Retinal pigment epithelial cell (primary cell): ENCODE data around the gene RSPH3.
A peak's percentile ranks its signal among the peaks of the same experiment; 100 is the strongest.

ENCODE experiments used
- DNase-seq: peaks from one replicate; pipeline ENCODE4 v3.0.0-alpha.2; 2010; ENCODE audit warnings: low read depth
- H3K4me3 ChIP-seq: 2 replicates; pipeline ENCODE4 v1.5.1; 2011; ENCODE audit warnings: mild to moderate bottlenecking, low read length, control low read depth, moderate library complexity
- TF ChIP-seq, protein P1 (sequence below): conservative IDR thresholded peaks from 2 replicates; pipeline ENCODE4 v1.5.1; 2011; ENCODE audit warnings: low read depth, low read length, control low read depth, inconsistent platforms

Gene RSPH3

DNA sequence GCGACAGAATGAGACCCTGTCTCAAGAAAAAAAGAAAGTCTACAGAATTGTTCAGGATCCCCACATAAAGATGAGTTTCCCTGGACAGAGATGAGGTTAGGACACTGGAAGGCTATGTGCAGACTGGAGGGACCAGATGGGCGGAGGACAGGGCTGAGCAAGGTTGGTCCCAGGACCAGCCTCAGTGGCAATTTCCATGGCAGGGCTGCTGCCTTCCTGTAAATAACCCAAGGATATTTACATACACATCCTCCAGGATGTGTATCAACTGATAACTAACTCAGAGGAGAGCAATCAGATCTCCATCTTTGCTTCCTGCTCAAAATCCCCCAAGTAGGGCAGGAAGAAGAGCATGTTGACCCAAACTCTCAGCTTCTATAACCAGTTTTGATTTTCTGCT lies 58.8 kb downstream of the RSPH3 start:
- no peak overlapping the region for H3K4me3 ChIP-seq
- TF ChIP-seq, protein P1, sequence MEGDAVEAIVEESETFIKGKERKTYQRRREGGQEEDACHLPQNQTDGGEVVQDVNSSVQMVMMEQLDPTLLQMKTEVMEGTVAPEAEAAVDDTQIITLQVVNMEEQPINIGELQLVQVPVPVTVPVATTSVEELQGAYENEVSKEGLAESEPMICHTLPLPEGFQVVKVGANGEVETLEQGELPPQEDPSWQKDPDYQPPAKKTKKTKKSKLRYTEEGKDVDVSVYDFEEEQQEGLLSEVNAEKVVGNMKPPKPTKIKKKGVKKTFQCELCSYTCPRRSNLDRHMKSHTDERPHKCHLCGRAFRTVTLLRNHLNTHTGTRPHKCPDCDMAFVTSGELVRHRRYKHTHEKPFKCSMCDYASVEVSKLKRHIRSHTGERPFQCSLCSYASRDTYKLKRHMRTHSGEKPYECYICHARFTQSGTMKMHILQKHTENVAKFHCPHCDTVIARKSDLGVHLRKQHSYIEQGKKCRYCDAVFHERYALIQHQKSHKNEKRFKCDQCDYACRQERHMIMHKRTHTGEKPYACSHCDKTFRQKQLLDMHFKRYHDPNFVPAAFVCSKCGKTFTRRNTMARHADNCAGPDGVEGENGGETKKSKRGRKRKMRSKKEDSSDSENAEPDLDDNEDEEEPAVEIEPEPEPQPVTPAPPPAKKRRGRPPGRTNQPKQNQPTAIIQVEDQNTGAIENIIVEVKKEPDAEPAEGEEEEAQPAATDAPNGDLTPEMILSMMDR = no peak
- DNase-seq = no peak

DNA sequence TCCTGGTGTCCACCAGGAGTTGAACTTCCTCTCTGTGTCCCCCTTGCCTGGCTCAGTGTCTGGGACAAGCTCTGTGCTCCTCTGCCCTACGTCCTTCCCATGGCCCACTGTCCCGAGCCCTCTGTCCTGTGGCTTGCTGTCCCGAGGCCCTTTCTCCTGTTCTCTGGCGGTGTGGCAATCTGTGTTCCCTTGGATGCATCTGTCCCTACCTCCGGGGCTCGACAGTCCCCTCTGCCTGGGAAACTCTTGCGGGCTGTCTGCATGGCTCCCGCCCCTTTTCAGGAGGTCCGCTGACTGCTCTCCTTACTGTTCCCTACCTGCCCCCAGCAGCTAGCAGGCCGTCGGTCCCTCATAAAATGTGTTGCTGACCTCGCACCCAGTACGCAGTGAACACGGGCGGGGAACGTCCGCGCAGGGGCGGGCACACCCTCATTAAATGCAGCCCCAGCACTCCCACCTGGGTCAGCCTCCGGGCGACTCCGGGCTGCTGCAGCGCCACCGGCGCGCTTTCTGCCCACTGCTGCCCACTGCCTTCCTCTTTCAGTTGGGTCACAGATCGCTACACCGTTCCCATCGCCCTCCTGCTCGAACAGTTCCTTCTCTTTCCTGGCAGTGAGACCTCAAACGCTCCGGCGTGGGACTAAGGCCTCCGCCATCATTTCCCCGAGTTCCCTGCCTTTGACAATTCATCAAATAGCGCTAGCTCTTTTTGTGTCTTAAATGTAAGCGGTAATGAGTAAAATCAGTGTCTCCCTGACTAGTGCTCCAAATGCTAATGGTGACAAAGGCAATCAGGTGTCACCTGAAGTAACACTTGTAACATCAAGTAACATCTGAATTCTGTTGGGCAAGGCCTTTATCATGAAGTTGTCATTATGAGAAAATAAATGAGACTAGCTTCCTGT lies 60.5 kb downstream of the RSPH3 start:
- TF ChIP-seq, protein P1 = no peak
- peak overlapping the region; percentile 28 for H3K4me3 ChIP-seq
- no peak for DNase-seq

DNA sequence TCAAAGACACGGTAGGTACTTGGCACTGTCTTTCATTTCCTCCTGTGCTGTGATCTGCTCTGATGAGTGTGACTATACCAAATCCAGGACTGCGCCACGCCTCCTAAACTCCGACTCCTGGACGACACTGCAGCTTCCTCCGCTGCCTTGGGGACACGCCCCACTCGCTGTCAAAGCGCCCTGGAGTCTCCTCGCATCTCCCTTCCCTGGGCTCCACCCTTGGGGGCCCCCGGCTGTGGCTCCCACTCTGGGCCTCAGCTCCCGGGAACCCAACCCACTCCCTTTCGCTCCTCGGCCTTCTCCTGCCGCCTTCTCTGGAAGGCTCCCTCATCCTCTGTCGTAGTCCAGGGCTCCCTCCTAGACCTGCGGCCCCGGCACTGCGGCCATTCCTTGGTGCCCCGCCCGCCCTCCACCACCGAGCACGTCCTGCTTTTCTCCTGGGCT lies 61.2 kb downstream of the RSPH3 start:
- no peak for DNase-seq
- TF ChIP-seq, protein P1 = no peak
- peak overlapping the region; percentile 28 for H3K4me3 ChIP-seq

DNA sequence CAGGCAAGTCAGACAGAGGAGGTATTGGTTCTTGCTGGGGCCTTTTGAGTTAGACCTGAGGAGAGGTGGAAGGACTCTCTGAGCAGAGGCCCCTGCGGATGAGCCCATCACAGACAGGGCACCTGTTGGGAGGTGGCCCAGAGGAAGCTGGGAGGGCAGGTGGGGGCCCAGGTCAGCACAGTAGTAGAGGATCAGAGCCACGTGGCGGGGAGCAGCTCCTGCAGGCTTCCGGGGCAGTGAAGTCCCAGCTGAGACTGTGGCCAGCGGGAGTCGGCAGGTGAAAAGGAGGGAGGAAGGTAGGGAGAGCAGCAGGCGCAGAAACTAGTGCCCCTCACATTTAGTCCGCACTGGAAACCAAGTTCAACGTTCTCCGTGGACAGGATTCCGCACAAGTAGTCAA lies 61.8 kb downstream of the RSPH3 start:
- TF ChIP-seq, protein P1 = no peak
- no peak overlapping the region for H3K4me3 ChIP-seq
- DNase-seq = no peak

DNA sequence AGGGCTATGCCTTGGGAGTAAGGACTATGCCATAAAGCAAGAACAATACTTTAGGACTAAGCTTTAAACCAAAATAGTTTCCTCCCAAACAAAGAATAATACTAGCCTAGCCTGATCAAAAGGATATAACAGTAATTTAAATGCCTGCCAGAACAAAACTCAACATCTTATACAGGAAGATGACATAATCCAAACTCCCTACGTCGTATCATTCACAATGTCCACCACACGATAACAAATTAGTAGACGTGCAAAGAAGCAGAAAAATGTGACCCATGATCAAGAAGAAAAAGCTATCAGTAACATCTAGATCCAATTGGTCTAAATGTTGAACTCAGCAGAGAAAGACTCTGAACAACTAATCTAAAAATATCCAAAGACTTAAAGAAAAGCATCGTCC lies 65.8 kb downstream of the RSPH3 start:
- no peak overlapping the region for H3K4me3 ChIP-seq
- DNase-seq = no peak
- TF ChIP-seq, protein P1 = no peak

DNA sequence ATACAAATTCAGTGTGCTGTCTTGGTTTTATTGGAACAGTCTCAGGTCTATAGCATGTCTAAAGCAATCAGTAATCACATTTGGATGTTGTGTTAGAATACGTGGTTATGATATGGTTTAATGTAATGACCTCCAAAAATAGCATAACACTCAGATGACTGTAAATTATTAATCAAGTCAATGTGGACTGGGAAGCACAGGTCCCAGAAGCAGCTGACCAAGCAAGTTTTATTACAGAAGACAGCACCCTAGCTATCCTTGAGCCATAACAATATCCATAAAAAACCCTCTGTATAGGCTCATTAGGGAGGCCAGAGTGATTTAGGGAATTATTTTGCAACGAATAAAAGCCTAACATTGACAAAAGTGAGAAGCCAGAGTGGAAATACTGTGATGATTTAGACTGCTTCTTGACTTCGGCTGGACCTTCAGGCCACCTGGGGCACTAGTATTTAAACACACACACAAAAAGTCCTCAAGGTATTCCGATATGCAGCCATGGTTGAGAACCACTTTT lies 66.9 kb downstream of the RSPH3 start:
- TF ChIP-seq, protein P1 = no peak
- no peak for DNase-seq
- no peak overlapping the region for H3K4me3 ChIP-seq

DNA sequence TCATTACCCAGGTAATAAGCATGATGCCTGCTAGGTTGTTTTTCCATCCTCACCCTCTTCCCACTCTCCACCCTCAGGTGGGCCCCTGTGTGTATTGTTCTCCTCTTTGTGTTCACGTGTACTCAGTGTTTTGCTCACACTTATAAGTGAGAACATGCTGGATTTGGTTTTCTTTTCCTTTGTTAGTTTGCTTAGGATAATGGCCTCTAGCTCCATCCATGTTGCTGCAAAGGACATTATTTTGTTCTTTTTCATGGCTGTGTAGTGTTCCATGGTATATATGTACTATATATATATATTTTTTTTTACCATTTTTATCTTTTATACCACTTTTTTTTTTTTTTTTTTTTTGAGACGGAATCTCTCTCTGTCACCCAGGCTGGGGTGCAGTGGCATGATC lies 71.9 kb downstream of the RSPH3 start:
- H3K4me3 ChIP-seq = no peak overlapping the region
- TF ChIP-seq, protein P1 = no peak
- no peak for DNase-seq
